Endometrial microvascular endothelial cells (primary cell): ENCODE results near the gene PUM1. TPM values are rescaled to one million over a fixed set of nuclear protein-coding genes. Genes with fewer than 3 reads are reported as not detected.

Experiments used
- in situ Hi-C: cut with HindIII; loops from 2 replicates; pipeline ENCODE4 v1.10.0; 2017; ENCODE audit warnings: low sequenced_read_pairs, low pct_unique_long_range_greater_than_20kb; ENCODE audit errors: inconsistent ontology term
- total RNA-seq: library from RNA; depleted of rRNA; stranded (reverse); fragments of >200 nt; gene quantifications from one replicate; pipeline ENCODE4 v1.2.3, GENCODE V29; 2015; ENCODE audit errors: inconsistent ontology term

PUM1 gene
- total RNA-seq, 1 donor from 2014 or later: 72.1 TPM

DNA sequence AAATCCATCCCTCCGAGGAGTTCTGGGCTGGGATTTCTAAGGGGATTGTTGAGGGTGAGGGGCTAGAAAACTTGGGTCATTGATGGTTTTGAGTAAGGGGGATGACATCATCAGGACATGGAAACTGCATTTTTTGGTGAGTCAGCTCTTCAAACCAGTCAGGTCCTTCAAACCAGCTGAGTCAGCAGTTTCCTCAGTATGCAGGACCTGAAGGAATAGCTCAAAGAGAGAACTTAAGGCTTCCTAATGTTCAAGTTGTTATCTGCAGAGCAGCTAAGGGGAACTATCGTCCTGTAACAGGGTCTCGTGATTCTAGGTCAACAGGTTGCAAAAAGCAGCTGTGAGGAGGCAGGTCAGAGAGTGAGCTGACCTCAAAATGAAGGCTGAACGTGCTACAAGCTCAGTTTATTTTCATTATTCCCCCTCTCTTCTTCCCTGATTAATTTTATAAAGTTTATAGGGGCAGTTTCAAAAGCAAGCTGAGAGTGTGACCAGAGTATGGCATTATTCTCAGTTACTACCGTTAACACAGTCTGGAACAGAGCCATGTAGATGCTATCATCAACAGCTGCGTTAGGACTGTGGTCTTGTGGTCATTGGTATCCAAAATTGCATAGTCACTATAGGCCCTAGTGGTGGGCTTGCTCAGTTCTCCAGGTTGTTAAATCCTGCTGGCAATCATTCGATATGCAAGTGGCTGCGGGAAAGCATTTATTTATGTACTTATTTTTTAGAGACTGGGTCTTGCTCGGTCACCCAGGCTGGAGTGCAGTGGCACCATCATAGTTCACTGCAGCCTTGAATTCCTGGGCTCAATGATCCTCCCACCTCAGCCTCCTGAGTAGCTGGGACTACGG lies 146.3 kb downstream of the PUM1 start:
- in situ Hi-C loops: loop anchor here (25.0 kb wide), 1 partner anchor 107 kb away; no protein-coding TSS in a partner anchor

DNA sequence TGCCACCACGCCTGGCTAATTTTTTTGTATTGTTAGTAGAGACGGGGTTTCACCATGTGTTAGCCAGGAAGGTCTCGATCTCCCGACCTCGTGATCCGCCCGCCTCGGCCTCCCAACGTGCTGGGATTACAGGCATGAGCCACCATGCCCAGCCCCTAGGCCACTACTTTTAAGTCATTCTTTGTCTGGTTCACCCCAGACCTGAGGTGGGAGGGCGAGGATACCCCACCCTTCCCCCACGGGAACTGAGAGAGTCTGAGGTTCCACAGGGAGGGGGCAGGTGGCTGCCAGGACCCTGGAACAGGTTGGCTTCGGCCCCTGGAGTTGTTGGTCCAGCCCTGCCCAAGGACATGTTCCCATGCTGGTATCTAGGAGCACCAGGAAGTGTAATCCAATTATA lies 149.2 kb downstream of the PUM1 start:
- in situ Hi-C loops: loop anchor here (25.0 kb wide), 1 partner anchor 104 kb away; no protein-coding TSS in a partner anchor

DNA sequence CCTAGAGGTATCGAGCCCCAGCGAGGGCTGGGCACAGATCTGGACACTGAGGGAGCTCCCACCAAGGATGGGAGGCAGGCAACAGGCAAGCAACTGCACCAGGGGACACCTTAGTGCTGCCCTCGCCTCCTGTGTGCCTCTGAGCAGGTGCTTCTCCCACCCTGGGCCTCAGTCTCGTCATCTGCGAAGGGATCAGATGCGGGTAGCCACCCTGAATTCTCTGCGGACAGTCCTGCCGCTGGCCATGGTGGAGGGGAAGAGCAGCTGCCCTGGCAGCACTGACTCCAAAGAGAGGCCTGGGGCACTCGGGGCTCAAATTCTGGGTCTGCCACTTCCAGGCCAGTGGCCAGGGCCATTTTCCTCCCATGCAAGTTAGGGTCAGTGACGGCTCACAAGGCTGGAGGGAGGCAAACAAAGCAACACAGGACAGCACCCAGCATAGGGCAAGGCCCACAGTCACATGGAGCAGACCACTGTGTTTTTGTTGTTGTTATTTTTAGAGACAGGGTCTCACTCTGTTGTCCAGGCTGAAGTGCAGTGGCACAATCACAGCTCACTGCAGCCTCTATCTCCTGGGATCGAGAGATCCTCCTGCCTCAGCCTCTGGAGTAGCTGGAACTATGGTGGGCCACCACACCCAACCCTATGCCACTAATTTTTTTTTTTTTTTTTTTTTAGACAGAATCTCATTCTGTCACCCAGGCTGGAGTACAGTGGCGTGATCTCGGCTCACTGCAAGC lies 149.9 kb downstream of the PUM1 start:
- in situ Hi-C loops: loop anchor here (25.0 kb wide), 1 partner anchor 103 kb away; no protein-coding TSS in a partner anchor

DNA sequence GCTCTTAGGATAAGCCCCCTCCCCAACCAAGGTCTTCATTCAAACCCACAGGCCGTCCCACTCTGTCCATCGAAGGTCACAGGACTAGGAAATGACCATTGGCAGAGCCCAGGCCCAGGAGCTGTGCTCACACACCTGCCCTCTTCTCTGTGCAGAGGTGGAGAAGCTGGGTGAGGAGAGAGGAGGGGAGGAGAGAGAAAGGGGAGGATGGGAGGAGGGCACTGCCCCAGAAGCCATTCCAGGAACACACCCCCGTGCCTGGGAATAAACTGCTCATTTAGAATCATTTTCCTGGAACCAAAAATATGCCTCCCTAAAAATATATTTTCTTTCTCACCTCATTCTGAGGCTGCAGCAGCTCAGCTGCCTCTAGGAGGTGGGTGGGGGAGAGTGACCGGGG lies 150.6 kb downstream of the PUM1 start:
- in situ Hi-C loops: loop anchor here (25.0 kb wide), 1 partner anchor 103 kb away; no protein-coding TSS in a partner anchor

DNA sequence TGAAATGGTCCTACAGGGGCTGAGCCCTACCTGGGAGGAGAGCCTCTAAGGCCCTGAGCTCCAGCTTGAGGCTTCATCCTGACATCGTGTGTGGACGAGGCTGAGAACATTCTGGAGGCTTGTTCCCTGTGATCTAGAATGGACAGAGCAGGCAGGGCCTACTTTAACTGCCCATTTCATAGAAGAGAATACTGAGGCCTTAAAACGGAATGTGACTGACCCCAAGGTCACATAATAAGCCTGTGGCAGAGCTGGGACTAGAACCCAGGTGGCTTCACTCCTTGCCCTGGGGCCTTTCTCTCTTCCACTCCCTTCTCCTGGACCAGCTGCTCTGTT lies 151.0 kb downstream of the PUM1 start:
- in situ Hi-C loops: loop anchor here (25.0 kb wide), 1 partner anchor 102 kb away; no protein-coding TSS in a partner anchor

DNA sequence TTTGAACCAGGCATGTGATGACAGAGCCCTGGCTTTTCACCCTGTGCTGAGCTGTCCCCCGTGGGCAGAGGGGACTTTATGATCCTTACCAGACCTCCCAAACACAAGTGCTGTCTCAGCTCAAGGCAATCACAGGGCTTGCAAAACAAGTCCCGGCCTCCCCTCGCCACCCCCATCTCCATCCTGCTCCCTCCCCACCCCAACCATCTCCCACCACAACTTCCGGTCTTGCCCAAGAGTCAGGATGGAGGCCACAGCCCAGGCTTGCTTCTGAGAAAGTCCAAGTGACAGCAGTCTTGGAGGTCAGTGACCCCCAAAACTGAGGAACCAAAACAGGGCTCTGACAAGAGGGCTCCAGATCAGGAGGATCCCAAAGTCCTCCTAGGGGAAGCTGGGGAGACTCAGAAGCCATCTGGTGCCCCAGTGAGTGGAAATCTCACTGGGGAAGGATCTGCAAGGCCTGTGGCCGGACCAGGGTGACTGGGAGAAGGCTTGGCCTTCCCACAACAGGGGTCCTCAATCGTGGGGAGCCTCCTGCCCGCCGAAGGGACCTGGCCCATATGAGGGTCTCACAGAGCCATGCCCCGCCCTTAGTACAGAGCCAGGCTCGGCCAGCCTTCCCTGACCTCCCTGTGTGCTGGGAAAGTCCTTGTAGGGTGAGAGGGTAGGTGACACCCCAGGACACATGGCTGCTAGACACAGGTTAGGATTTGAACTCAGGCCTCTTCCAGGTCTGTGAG lies 152.4 kb downstream of the PUM1 start:
- in situ Hi-C loops: loop anchor here (25.0 kb wide), 1 partner anchor 101 kb away; no protein-coding TSS in a partner anchor

DNA sequence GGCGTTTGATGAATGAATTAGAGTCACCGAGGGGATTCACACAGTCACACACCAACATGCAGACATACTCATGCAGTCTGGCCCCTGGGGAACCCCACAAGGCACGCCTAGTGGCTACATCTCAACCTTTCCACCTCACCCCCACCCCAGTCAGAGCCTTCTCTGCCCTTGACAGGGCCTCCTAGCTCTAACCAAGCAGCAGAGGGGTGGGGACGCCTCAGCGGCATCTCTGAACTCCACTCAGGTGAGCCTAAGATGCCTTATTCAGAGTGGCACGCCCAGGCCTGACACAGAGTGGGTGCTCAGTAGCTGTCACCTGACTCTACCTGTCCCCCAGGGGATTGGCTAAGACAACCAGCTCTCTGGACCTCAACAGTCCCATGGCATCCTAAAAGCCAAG lies 153.3 kb downstream of the PUM1 start:
- in situ Hi-C loops: loop anchor here (25.0 kb wide), 1 partner anchor 100 kb away; no protein-coding TSS in a partner anchor

DNA sequence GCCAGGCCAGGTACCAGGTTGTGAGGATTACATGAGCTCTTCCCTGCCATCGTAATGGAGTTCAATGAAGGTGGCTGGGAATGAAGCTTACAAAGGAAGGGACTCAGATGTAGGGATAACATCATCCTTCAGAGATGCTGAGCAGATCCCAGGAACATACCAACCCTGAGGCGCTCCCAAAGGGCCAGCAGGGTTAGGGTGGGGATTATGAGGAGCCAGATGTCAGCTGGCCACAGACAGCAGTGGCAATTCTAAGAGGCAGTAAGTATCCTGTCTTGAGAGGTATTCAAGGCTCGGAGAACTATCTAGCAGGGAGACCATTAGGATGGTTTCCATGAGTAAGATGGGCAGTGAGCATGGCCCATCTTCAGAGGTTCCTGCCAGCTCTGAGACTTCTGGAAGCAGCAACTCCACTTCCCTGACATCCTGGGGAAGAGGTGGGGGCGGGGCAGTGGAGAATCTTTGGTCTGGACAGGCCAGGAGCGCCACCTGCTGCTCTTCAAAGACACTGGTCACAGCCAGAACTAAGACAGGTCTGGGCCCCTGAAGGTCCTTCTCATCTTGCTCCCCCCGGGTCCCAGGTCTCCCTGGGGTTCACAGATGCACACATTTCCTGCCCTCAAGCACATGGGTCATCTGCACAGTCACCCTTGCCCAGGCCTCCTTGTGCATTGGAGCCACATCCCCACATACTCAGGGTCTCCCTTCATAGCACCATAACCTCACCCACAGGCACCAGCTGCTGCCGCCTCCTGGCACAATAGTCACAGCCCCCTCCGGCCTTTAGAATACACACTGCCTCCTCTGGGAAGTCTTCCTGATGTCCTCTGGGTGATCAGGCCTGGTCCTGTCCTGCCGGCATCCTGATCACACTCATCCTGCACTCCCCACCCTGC lies 154.2 kb downstream of the PUM1 start:
- in situ Hi-C loops: loop anchor here (25.0 kb wide), 1 partner anchor 99 kb away; no protein-coding TSS in a partner anchor

DNA sequence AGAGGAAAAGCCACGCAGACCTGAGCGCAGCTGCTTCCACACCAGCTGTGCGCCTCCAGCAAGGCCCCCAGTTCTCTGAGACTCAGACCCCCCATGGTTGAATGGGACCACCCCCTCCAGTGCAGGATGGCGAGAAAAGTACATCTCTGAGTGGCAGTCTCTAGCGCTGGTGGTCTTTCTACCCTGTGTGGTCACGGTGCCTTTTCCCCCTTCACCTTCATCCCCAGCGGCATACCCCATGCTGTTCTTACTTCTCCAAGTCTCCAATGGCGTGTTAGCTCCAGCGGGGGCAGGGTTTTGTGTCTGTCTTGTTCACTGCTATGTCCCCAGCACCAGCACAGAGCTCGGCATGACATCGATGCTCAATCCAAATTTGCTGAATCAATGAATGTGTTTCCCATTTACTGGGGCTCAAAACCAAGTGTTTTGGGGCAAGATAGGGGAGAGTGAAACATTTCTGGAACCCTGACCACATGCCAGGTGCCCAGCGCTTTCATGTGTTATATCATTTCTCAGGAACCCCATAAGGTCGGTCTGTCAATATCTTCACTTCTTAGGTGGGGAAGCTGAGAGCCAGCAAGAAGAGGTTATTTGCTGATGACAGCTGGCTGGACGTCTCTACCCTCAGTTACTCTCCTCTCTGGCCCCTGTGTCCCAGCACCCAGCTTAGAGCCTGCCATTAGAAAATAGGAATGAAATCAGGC lies 156.0 kb downstream of the PUM1 start:
- in situ Hi-C loops: loop anchor here (25.0 kb wide), 1 partner anchor 97 kb away; no protein-coding TSS in a partner anchor

DNA sequence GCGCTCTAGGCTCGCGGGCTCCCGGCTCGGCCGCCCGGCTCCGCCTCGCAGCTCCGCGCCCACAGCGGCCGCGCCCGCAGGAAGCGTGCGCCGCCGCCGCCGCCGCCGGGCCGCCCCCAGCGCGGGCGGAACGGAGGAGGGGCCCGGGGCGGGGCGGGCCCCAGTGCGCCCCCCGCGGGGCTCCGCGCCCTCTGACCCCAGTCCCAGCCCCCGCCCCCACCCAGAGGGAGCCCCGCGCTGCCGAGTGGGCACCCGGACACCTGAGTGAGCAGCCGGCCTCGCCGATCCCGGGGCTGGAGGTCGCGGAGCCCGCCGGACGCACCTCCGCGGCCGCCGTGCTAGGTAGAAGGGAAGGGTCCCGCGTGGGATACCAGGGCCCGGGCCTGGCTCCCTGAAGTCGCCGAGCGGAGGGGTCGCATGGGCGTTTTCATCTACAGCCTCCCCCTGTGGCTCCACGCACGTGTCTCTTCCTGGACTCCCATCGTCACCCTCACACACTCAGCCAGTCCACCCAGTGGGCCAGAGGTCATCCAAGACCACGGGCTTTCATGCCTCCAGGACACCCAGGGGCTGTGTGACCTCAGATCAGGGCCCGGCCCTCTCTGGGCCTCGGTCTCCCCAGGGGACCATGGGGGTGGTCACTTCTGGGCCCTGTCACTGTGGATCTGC lies 156.7 kb downstream of the PUM1 start, which contains the start of gene SDC3:
TSS of gene SDC3 (minus strand) at position 63 of the 669 bp plus-strand sequence. CDS start 172 bp downstream, outside the sequence.
- in situ Hi-C loops: loop anchor here (25.0 kb wide), 1 partner anchor 97 kb away; no protein-coding TSS in a partner anchor

DNA sequence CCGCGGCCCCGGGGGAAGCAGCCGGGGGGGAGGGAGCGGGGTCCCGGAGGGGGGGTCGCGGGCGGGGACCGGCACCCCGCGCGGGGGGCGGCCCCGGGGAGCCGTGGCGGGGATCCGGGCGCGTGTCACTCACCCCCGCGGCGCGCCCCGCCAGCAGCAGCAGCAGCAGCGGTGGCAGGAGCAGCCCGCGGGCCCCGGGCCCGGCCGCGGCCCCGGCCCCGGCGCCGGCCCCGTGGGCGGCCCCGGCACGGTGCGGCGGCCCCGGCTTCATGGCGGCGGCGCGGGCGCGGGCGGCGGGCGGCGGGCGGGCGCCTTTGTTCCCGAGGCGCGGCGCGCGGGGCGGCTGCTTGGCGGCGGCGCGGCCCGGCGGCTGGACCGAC lies 157.2 kb downstream of the PUM1 start:
- in situ Hi-C loops: loop anchor here (25.0 kb wide), 1 partner anchor 96 kb away; no protein-coding TSS in a partner anchor

DNA sequence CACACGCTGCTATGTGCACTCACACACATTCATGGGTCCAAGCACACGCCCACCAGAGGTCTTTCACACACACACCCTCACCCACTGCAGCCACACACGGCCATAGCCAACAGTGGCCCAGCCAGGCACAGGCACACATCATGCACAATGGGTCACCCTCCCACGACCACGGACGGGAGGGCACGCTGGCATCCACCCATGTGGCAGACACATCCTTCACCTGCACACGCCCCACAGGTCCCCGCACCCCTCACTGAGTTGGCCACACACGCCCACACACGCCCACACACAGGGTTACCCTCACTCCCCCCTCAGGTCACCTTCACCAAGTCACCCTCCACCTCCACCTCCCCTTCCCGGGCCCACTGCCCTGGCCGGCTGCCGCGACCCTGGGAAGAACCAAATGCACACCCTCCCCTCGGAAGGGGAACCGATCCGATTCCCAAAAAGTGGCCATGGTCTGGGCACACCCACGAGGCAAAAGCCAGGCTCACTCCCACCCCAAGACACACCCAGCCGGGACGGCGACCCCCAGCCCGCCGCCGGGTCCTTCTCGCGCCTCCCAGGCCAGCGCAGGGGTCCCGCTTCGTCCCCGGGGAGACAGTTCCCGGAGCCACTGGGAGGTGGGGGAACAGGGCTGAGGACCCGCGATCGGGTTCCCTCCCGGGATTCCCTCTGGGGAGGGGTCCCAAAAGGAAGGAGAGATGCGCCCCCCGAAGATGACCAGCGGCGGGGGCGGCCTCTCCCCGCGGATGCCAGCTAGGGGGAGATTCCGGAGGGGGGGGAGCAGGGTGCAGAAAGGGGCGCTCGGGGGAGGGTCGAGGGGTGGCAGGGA lies 157.8 kb downstream of the PUM1 start:
- in situ Hi-C loops: loop anchor here (25.0 kb wide), 1 partner anchor 95 kb away; no protein-coding TSS in a partner anchor

DNA sequence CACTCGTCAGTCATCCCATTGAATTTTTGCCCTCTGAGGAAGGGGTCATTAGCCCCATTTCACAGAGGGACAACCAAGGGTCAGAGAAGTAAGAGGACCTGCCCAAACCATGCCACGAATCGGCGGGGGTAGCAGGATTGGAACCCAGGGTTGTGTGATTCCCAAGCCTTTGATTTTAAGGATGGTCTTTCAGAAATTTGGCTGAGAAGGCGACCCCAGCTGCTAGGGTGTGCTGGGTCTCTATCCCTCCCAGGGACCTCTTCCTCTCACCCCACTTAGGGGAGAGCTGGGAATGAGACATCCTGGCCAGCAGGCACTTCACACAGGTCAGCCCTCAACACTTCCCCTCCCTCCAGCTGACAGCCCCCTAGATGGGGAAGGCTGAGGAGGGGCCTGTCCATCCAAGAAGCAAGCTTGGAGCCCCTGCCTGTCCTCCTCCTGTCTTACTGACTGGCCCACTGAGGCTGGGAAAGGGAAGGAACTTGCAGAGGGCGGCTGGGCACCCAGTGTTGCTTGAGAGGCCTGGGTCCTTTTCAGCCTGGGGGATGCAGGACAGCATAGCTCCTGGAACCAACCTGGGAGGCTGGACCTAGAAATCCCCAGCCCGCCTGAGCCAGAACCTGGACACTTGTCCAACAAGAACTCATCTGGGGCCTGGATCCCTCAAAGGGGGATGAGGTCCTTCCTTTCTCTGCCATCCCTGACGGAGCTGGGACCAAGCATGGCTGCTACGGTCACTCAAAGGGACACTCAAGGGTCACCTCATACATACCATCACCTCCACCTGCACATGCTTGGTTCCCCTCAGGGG lies 158.7 kb downstream of the PUM1 start:
- in situ Hi-C loops: loop anchor here (25.0 kb wide), 1 partner anchor 95 kb away; no protein-coding TSS in a partner anchor

DNA sequence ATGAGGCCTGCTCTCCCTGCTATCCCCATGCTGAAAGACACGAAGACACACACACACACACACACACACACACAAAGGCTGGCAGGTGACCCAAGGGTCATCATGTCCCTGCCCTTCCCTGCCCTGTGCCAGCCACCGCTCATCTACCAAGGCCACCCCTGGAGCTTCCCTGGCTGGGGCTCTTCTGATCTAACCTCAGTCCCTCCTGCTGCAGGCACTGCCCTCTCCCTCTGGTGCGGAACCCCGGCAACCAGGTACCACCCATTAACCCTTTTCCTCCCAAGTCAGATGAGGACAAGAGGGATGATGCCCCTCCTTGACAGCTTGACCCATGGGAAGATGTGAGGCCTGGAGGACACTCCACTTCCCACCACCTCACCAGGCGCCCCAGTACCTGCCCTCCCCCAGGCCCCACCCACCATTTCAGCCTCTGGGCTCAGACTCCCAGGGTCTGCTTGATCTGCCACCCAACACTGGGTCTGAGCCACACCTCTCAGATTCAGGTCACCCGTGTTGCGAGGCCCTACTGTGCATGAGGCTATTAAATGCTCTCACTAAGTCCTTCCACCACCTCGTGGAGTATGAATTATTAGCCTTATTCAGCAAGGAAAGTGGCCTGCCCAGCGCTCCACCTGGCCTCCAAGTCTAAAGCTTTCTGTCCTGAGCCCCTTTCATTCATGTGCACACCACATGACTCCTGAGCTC lies 159.4 kb downstream of the PUM1 start:
- in situ Hi-C loops: loop anchor here (25.0 kb wide), 1 partner anchor 94 kb away; no protein-coding TSS in a partner anchor
